Coronary artery (tissue), 2 donors: ENCODE measurements around the gene CCBE1.

Experiments
- DNase-seq: peaks from one replicate; pipeline ENCODE4 v3.0.0-alpha.2; 2017; ENCODE audit warnings: low spot score
- H3K27ac ChIP-seq, 2 donors: fragments of 200-600 bp; sonication (generic); one replicate each; pipeline ENCODE4 v1.5.1; 2016 to 2019
- H3K4me3 ChIP-seq: fragments of 200-600 bp; sonication (generic); 2 replicates; pipeline ENCODE4 v1.5.1; 2016; ENCODE audit warnings: mild to moderate bottlenecking, moderate library complexity
- CTCF ChIP-seq: fragments of 200-600 bp; sonication (generic); IDR thresholded peaks from one replicate; pipeline ENCODE4 v1.5.1; 2019; ENCODE audit warnings: antibody characterized with exemption

The CCBE1 gene

GRCh38 chr18:59695551-59695950, 1.7 kb downstream of the CCBE1 start:
- Histone ChIP-seq H3K27ac (no peak overlapping the region), H3K4me3 (no peak overlapping the region)
- no peak for DNase-seq
- TF ChIP-seq CTCF = no peak

GRCh38 chr18:59694824-59695223, 2.4 kb downstream of the CCBE1 start:
- H3K4me3 ChIP-seq = no peak overlapping the region
- DNase-seq = no peak
- no peak overlapping the region for H3K27ac ChIP-seq
- no peak for TF ChIP-seq CTCF

DNA sequence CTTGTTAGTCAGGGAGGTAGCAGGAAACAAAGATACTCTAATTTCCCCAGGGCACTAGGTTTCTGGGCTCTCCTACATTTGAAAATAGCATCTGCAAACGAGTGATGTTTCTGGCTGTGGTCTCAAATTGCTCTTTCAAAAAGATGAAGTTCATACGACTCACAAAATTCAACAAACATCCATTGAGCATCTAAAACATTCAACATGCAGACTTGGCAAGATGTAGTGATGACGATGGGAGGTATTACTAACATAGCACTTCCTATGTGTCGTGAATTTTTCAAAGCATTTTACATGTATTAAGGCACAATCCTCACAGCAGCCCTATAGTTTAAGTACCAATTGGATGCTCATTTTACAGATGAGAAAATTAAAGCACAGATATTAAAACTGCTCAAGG, 5.2 kb downstream of the CCBE1 start:
- no peak for TF ChIP-seq CTCF
- Histone ChIP-seq H3K27ac (no peak overlapping the region), H3K4me3 (no peak overlapping the region)
- DNase-seq = no peak

GRCh38 chr18:59690996-59691395, 6.2 kb downstream of the CCBE1 start:
- TF ChIP-seq CTCF = no peak
- no peak overlapping the region for H3K27ac ChIP-seq
- no peak overlapping the region for H3K4me3 ChIP-seq
- DNase-seq = no peak

- TF ChIP-seq CTCF = no peak
- H3K27ac ChIP-seq = no peak overlapping the region
- no peak overlapping the region for H3K4me3 ChIP-seq
- no peak for DNase-seq
Observed at GRCh38 chr18:59690186-59690982, 6.8 kb downstream of the CCBE1 start.

GRCh38 chr18:59689756-59690155, 7.5 kb downstream of the CCBE1 start:
- H3K27ac ChIP-seq = no peak overlapping the region
- DNase-seq = no peak
- H3K4me3 ChIP-seq = no peak overlapping the region
- no peak for TF ChIP-seq CTCF

- no peak for DNase-seq
- Histone ChIP-seq H3K27ac (no peak overlapping the region), H3K4me3 (no peak overlapping the region)
- TF ChIP-seq CTCF = no peak
Observed at GRCh38 chr18:59686260-59686659, 11.0 kb downstream of the CCBE1 start.
